HEK293 (cell line): ENCODE measurements around the gene LCN10.

Experiments
- CTCF ChIA-PET: fragments of 350-600 bp; formaldehyde crosslinking; extraction: SDS; loops from one replicate; lab custom pipeline; 2021; ENCODE audit warnings: antibody characterized with exemption; lab: Yijun Ruan, JAX
- POLR2A ChIA-PET: fragments of 300-600 bp; formaldehyde crosslinking; extraction: SDS; loops from one replicate; lab custom pipeline; 2020; ENCODE audit warnings: antibody characterized with exemption, inconsistent platforms; lab: Yijun Ruan, JAX
- H3K27ac ChIP-seq: fragments of 200-500 bp; sonication (Bioruptor generic); 2 replicates; pipeline ENCODE4 v1.5.1; 2014; ENCODE audit warnings: low read depth, low read length, control low read depth, inconsistent platforms; ENCODE audit errors: extremely low read depth
- H3K36me3 ChIP-seq, 2 experiments: fragments of 200-500 bp in 1 of 2; sonication (Bioruptor generic) in 1 of 2; 1 replicate in 1 of 2; 2 replicates in 1 of 2; pipeline ENCODE4 v1.5.1; 2014 to 2017; ENCODE audit warnings: inconsistent platforms in 2 of 2, low read length in 2 of 2; ENCODE audit not compliant: control insufficient read depth in 2 of 2, insufficient read depth in 1 of 2
- H3K4me1 ChIP-seq: fragments of 200-500 bp; sonication (Bioruptor generic); 2 replicates; pipeline ENCODE4 v1.5.1; 2014; ENCODE audit warnings: mild to moderate bottlenecking, low read length, inconsistent platforms; ENCODE audit not compliant: control insufficient read depth, insufficient read depth
- H3K4me3 ChIP-seq: 2 replicates; pipeline ENCODE4 v1.5.1; 2011; ENCODE audit warnings: low read depth, mild to moderate bottlenecking, control low read depth, low read length, moderate library complexity
- H3K9me3 ChIP-seq: fragments of 200-500 bp; sonication (Bioruptor generic); 2 replicates; pipeline ENCODE4 v1.5.1; 2014; ENCODE audit warnings: low read depth, low read length, inconsistent platforms; ENCODE audit not compliant: control insufficient read depth, insufficient read depth
- AEBP2 ChIP-seq: fragments of 450-650 bp; formaldehyde crosslinking; IDR thresholded peaks from 2 replicates; pipeline ENCODE4 v1.5.1; 2016; ENCODE audit warnings: missing biosample characterization, missing genetic modification characterization, borderline replicate concordance
- BCL11A ChIP-seq: fragments of 450-650 bp; formaldehyde crosslinking; IDR thresholded peaks from 2 replicates; pipeline ENCODE4 v1.5.1; 2016; ENCODE audit warnings: low read depth, missing biosample characterization, missing genetic modification characterization
- BCL11B ChIP-seq: fragments of 450-650 bp; formaldehyde crosslinking; IDR thresholded peaks from 2 replicates; pipeline ENCODE4 v1.5.1; 2016; ENCODE audit warnings: low read depth, missing biosample characterization, missing genetic modification characterization
- GLIS1 ChIP-seq: fragments of 450-650 bp; formaldehyde crosslinking; IDR thresholded peaks from 2 replicates; pipeline ENCODE4 v1.5.1; 2016; ENCODE audit warnings: missing biosample characterization, missing genetic modification characterization
- GLIS2 ChIP-seq: fragments of 450-650 bp; formaldehyde crosslinking; IDR thresholded peaks from 2 replicates; pipeline ENCODE4 v1.5.1; 2016; ENCODE audit warnings: missing biosample characterization, missing genetic modification characterization
- IKZF3 ChIP-seq: fragments of 450-650 bp; IDR thresholded peaks from 2 replicates; pipeline ENCODE4 v1.5.0; 2018; ENCODE audit warnings: missing biosample characterization, mild to moderate bottlenecking, missing genetic modification characterization, moderate library complexity
- PATZ1 ChIP-seq: fragments of 450-650 bp; formaldehyde crosslinking; IDR thresholded peaks from 2 replicates; pipeline ENCODE4 v1.5.1; 2016; ENCODE audit warnings: missing biosample characterization, missing genetic modification characterization
- SP2 ChIP-seq: fragments of 450-650 bp; formaldehyde crosslinking; IDR thresholded peaks from 2 replicates; pipeline ENCODE4 v1.5.1; 2016; ENCODE audit warnings: missing biosample characterization, missing genetic modification characterization
- ZFP3 ChIP-seq: fragments of 450-650 bp; formaldehyde crosslinking; IDR thresholded peaks from 2 replicates; pipeline ENCODE4 v1.5.1; 2016; ENCODE audit warnings: low read depth, missing biosample characterization, missing genetic modification characterization
- ZIC2 ChIP-seq: fragments of 450-650 bp; formaldehyde crosslinking; IDR thresholded peaks from 2 replicates; pipeline ENCODE4 v1.5.1; 2016; ENCODE audit warnings: missing biosample characterization, missing genetic modification characterization
- ZNF26 ChIP-seq: fragments of 450-650 bp; formaldehyde crosslinking; IDR thresholded peaks from 2 replicates; pipeline ENCODE4 v1.5.1; 2016; ENCODE audit warnings: missing biosample characterization, missing genetic modification characterization
- ZNF335 ChIP-seq: fragments of 450-650 bp; formaldehyde crosslinking; conservative IDR thresholded peaks from 2 replicates; pipeline ENCODE4 v1.5.1; 2016; ENCODE audit warnings: missing biosample characterization, missing genetic modification characterization
- ZNF707 ChIP-seq: fragments of 450-650 bp; formaldehyde crosslinking; IDR thresholded peaks from 2 replicates; pipeline ENCODE4 v1.5.1; 2016; ENCODE audit warnings: missing biosample characterization, missing genetic modification characterization
- ZNF777 ChIP-seq: fragments of 450-650 bp; formaldehyde crosslinking; IDR thresholded peaks from 2 replicates; pipeline ENCODE4 v1.5.1; 2017; ENCODE audit warnings: missing biosample characterization, missing genetic modification characterization, borderline replicate concordance

The LCN10 gene

GRCh38 chr9:136719195-136719880, 23.4 kb downstream of the LCN10 start:
- Histone ChIP-seq H3K9me3 (no peaks in the 10 kb centered on the region), H3K4me3 (no peak overlapping the region), H3K27ac (no peak overlapping the region), H3K4me1 (no peaks in the 10 kb centered on the region), H3K36me3 (peaks cover 0 to 66% of the 10 kb centered on the region in 2 experiments; a peak in 2 of 3 replicates)
- POLR2A ChIA-PET, result interaction anchor here (0.6 to 2.5 kb wide), 4 partner anchors 9 to 269 kb away, joined by 3 to 28 read pairs (median 6); no protein-coding TSS in a partner anchor
- CTCF ChIA-PET, result interaction anchor here (0.6 to 1.2 kb wide), 3 partner anchors 12 to 323 kb away, joined by 3 to 4 read pairs (median 3); no protein-coding TSS in a partner anchor
- TF ChIP-seq GLIS1 (tag by site-specific recombination) (peak; percentile 49), ZNF335 (no peak), ZIC2 (tag by site-specific recombination) (peak; percentile 17; the same call in 1 of the 2 replicates), AEBP2 (tag by site-specific recombination) (no peak), ZFP3 (no peak), ZNF26 (tag by site-specific recombination) (no peak), BCL11A (tag by site-specific recombination) (0 out of 2 replicates have a peak, but pooled peaks have one; percentile 25), IKZF3 (tag by site-specific recombination) (0 out of 2 replicates have a peak, but pooled peaks have one; percentile 32), SP2 (tag by site-specific recombination) (peak; percentile 50)

GRCh38 chr9:136718345-136719194, 24.2 kb downstream of the LCN10 start:
- ChIA-PET POLR2A (interaction anchor here (0.6 to 2.5 kb wide), 5 partner anchors 9 to 411 kb away, joined by 3 to 28 read pairs (median 4); no protein-coding TSS in a partner anchor), CTCF (interaction anchor here (0.6 to 0.7 kb wide), 3 partner anchors 11 to 322 kb away, joined by 3 to 4 read pairs (median 3); no protein-coding TSS in a partner anchor)
- no peaks in the 10 kb centered on the region for H3K9me3 ChIP-seq
- H3K36me3 ChIP-seq, result peaks cover 0 to 62% of the 10 kb centered on the region in 2 experiments; a peak in 2 of 3 replicates
- TF ChIP-seq BCL11A (tag by site-specific recombination) (peak; percentile 43; the same call in 1 of the 2 replicates), ZNF777 (no peak), ZNF707 (tag by site-specific recombination) (no peak), BCL11B (tag by site-specific recombination) (peak; percentile 77), GLIS2 (peak; percentile 58; the same call in 1 of the 2 replicates)
- H3K4me1 ChIP-seq, result no peaks in the 10 kb centered on the region
- no peak overlapping the region for H3K27ac ChIP-seq
- H3K4me3 ChIP-seq, result no peak overlapping the region

GRCh38 chr9:136717399-136717798, 25.3 kb downstream of the LCN10 start:
- POLR2A ChIA-PET, result interaction anchor here (0.6 to 2.5 kb wide), 5 partner anchors 8 to 412 kb away, joined by 3 to 28 read pairs (median 5); no protein-coding TSS in a partner anchor

More at GRCh38 chr9:136717399-136717798, 25.3 kb downstream of the LCN10 start:
- no peak overlapping the region for H3K27ac ChIP-seq
- no peaks in the 10 kb centered on the region for H3K9me3 ChIP-seq
- H3K4me1 ChIP-seq, result no peaks in the 10 kb centered on the region
- TF ChIP-seq SP2 (tag by site-specific recombination) (no peak), PATZ1 (tag by site-specific recombination) (0 out of 2 replicates have a peak, but pooled peaks have one; percentile 10)
- peaks cover 0 to 50% of the 10 kb centered on the region in 2 experiments; a peak in 2 of 3 replicates for H3K36me3 ChIP-seq
- H3K4me3 ChIP-seq, result no peak overlapping the region
- CTCF ChIA-PET, result no interaction called here
